ENCODE data around the gene PLA2G4A. TPM values are rescaled to one million over a fixed set of nuclear protein-coding genes. Genes with fewer than 3 reads are reported as not detected.

PLA2G4A gene
- polyA plus RNA-seq, 3 donors: 2.6 to 10.2 (median 6.0) TPM

DNA sequence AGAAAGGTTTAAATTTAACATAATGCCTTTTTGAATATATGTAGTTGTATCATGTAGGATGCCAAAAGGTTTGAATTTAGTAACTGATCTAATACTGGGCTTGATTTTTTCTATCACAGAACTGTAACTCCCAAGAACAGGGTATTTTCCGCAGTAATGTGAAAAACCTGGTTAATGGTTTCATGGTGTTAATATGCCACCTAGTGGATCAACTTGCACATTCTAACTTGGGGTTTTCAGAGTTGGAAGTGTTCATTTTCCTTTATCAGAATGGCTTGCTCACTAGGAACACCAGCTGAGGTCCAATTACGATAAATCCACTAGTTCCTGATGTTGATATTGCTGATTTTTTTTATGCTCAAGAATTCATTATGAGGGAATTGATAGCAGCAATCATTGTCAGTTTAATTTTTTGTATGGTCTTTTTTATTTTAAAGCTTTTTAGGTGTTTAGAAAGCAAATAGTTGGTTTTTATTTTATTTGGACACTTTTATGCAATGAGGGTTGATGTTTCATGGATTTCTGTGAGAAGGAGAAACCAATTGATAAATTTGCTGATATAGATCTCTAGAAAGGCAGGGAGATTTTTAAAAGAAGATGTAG, 157.2 kb downstream of the PLA2G4A start:
- no peak overlapping the region for H3K27ac ChIP-seq (ENCODE audit: low read depth, low read length)
- 6 to 14% (median 9%) methylated on average over 2 of the region's 2 CpGs for WGBS, 3 donors

DNA sequence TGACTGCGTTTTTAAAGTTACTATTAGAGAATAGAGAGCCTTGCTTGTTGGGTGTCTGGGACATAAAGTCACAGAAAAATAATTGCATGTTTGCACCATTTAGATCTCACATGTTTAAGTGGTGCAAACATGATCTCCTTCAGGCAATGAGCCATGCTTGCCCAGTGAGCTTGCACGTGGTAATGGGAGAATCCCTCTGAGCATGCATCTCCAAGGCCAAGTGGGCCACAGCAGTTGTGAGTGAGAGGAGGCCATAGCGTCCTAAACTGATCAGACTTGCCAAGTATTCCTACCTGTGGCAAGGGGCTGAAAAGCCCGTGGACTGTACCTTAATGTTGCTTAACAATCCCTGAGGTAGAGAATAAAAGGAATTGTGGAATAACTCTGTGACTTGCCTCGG, 158.3 kb downstream of the PLA2G4A start:
- no peak overlapping the region for H3K27ac ChIP-seq (ENCODE audit: low read depth, low read length)
- WGBS, 3 donors: 65 to 80% (median 74%) methylated on average over 5 of the region's 5 CpGs

DNA sequence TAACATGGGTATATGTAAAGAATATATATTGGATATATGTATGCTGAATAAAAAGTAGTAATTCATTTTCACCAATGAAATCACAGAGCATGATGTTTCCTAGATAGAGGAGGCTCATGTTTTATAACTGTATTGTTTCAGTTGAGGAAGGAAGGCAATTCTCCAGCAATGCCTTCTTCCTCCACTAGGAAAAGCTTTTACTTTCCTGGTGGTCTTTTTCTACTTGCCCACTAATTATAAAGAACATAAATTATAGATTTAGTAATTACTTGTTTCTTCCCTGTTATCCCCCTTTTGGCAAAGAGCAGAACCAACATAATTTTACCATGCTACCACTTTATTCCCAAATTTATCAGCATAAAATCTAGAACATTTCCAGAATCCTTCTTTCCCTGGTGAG, 159.0 kb downstream of the PLA2G4A start:
- no peak overlapping the region for H3K27ac ChIP-seq (ENCODE audit: low read depth, low read length)

DNA sequence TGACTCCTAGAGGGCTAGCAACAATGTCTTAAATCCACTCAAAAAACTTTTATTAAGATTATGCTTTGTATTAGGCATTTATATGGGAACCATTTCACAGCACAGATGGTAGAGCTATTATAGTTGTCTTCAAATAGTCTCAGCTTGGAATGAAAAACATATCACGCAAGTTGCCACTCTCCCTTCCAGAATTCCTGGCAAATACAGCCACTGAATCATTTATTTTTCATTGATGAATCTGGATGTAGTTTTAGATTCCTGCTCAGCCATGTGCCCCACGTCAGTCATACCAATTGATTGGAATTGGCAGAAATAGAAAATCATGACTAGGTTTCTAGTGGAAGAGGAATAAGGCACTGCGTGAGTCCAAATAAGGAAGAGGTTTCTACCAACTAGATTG, 165.2 kb downstream of the PLA2G4A start:
- 67 to 86% (median 85%) methylated on average over 3 of the region's 3 CpGs for WGBS, 3 donors
- H3K27ac ChIP-seq (ENCODE audit: low read depth, low read length): no peak overlapping the region

DNA sequence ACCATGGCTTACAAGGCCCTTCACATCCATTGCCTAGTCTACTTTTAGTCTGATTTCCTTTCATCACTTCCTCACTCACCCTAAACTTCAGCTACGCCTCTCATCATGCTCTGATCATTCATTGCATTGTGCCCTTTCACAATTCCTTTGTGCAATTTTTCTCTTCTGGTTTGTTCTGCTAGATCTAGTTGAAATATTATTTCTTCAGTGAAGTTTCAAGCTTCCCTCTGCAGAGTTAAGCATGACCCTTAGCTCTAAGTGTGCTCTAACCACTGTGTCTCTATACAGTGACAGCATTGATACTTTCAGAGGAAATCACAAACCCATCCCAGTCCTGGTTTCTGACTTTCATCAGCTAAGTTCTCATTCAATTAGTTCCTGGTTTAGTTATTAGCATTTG, 166.1 kb downstream of the PLA2G4A start:
- 64 to 90% (median 65%) methylated on average over 1 of the region's 1 CpG for WGBS, 3 donors
- no peak overlapping the region for H3K27ac ChIP-seq (ENCODE audit: low read depth, low read length)

DNA sequence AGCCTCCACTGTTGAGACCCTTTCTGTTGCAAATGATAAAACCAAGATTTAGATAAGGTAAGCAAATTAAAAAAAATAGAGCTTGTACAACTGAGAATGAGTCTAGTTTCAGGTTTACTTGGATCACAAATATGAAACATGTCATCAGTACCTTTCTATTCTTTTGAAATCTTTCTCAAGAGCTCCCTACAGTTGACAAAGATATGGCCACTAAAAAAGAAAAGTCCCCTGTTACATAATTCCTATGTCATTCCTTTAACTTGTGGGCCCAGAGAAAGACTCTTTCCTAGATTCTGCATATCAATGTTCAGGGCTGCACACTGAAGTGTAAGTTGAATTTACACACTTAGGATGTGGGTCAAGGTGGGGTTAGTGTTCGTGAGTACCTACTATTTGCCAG, 168.1 kb downstream of the PLA2G4A start:
- WGBS, 3 donors: 64 to 77% (median 76%) methylated on average over 1 of the region's 1 CpG
- H3K27ac ChIP-seq (ENCODE audit: low read depth, low read length): no peak overlapping the region

DNA sequence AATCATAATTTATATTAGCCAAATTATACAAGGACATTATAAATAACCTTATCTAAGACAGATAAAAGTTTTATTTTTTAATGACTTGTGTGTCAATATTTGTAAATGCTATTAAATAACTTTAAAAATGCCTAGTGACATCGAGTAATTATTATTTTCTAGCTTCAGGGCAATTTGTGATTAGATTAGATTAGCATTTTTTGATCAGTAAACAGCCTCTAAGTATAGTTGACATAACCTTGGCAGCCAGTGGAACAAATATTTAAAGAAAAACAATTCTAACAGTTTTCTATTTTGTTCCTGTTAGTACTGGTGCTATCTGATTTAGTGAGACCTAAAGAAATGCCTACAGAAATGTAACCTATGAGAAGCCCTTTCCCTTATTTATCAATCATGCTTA, 169.1 kb downstream of the PLA2G4A start:
- H3K27ac ChIP-seq (ENCODE audit: low read depth, low read length): no peak overlapping the region
- WGBS, 3 donors: 35 to 74% (median 68%) methylated on average over 1 of the region's 1 CpG

DNA sequence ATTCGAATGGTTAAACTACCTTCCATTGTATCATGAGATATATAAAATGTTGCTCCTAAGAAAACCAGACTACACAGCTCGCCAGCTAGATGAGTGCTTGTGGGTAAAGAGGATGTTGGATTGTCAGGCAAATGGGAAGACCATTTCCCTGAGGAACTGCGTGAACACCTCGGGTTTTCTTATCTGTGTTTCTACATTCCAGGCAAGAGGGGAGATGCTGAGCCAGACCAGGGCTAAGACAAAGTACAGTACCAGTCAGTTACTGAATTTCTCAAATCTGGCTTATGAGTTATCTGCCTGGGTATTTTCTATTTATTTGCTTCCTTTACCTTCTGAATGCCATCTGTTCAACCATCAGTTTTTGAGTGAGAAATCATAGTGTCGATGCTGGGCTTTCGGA, 170.8 kb downstream of the PLA2G4A start:
- no peak overlapping the region for H3K27ac ChIP-seq (ENCODE audit: low read depth, low read length)
- 77 to 83% (median 80%) methylated on average over 6 of the region's 6 CpGs for WGBS, 3 donors

DNA sequence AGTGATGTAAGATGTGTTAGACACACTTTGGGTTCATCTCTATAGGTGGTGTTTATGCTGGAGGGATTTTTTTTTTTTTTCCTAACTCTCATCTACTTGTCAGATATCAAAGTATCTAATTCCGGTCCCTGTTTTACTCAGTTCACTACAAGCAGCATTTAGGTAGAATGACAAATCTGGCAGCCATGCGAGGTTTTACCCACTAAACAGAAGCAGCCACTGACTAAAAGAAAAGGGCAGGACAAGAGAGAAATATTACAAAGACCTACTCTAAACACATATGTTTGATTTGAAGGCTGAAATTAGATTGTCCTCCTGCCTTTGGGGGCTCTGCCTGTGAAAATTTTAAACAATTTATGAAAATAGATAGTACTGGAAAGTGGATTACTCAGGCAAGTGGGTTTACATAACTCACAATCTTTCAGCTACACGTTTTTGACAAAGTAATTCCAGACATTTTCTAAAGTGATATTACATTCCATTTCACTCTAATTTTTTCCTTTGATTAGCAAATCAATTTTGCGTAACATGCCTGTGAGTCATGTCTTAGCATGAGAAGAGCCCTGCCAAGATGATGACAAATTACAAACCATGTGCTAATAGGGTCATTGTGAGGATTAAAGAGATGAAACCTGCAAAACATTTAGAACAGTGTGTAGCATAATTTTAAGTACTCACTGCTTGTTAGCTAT, 172.6 kb downstream of the PLA2G4A start:
- WGBS, 3 donors: 54 to 59% (median 58%) methylated on average over 4 of the region's 4 CpGs
- no peak overlapping the region for H3K27ac ChIP-seq (ENCODE audit: low read depth, low read length)

DNA sequence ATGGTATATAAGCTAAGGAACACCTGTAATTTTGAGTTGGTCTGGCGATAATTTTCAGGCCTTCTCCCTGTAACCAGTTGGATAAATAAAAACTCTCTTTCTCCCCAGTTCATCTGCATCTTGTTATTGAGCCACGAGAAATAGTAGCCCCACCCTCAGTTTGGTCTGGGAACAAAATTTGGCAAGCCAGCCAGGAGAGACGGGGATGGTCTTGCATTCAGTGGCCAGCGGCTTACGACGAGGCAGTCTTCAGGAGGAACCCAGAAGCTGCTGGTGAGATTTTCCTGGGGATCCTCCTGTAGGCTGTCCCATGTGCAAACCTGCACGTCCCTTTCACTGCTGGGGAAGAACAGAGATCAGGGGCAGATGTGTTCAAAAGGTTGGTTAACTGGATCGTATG, 174.6 kb downstream of the PLA2G4A start:
- 88 to 91% (median 90%) methylated on average over 8 of the region's 8 CpGs for WGBS, 3 donors
- H3K27ac ChIP-seq (ENCODE audit: low read depth, low read length): no peak overlapping the region

DNA sequence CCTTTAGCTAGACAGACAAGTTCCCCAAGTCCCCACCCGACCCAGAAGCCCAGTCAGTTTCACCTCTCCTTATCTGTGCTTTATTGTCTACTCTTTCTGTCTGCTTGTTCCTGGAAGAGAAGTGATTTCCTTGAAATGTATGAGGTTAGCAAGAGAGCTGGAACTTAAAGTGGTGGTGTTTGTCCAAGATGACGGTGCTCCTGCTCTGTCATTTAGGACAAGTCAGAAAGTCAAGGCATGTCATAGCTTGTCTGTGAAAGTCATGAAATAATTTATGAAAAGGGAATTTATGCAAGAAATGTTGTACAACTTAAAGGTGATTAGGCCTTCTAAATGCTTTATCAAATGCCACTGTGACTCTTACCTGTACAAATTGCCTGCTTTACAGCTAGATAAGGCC, 178.1 kb downstream of the PLA2G4A start:
- WGBS, 3 donors: 66 to 78% (median 77%) methylated on average over 2 of the region's 2 CpGs
- no peak overlapping the region for H3K27ac ChIP-seq (ENCODE audit: low read depth, low read length)

DNA sequence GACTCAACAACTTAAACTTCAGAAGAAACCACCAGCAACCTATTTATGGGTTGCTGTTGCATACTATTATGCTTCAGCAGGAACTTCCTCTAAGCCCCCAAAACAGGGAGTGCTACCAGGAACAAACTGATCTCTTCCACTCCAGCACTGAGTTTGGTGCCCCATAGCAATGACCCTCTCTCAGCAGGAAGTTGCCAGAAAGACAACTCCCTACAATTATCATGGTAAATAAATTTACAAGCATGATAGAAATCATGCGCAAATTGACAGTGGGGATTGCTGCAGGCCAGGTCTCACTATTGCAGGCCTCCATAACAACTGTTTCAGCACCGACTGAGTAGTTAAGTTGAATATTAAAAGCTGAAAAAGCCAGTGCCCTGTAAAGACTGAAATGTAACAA, 180.6 kb downstream of the PLA2G4A start:
- no peak overlapping the region for H3K27ac ChIP-seq (ENCODE audit: low read depth, low read length)
- 75 to 84% (median 83%) methylated on average over 2 of the region's 2 CpGs for WGBS, 3 donors

DNA sequence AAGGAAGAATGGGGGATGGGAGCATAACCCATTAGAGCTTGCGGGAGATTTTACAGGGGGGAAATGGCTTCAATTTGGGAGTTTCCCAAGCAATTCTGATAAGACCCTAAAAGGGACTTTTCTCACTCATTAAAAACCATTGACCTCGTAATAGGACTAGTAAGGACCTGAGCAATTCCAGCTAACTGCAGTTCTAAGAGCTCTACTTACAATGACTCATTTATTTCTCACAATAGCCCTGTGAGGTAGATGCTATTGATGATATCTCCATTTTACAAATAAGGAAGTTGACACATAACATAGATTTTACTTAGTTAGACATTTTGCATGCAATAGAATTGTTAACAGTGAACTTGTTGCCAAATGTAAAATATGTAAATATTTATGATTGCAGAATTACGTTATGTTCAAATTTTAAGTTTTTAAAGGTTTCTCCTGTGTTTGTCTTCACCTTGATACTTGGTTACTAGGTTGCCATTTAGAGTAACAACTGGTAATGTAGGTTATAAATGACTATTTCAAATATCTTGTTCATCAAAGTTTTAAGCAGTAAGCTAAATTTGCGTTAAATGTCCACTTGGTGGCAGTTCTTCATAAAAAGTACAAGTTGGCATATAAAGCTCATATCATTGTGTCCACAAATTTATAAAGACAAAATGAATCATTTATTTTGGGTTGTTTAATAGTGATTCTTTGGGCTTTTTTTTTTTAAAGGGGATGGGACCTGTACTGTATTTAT, 182.0 kb downstream of the PLA2G4A start:
- no peak overlapping the region for H3K27ac ChIP-seq (ENCODE audit: low read depth, low read length)
- WGBS, 3 donors: 76 to 89% (median 82%) methylated on average over 4 of the region's 4 CpGs

DNA sequence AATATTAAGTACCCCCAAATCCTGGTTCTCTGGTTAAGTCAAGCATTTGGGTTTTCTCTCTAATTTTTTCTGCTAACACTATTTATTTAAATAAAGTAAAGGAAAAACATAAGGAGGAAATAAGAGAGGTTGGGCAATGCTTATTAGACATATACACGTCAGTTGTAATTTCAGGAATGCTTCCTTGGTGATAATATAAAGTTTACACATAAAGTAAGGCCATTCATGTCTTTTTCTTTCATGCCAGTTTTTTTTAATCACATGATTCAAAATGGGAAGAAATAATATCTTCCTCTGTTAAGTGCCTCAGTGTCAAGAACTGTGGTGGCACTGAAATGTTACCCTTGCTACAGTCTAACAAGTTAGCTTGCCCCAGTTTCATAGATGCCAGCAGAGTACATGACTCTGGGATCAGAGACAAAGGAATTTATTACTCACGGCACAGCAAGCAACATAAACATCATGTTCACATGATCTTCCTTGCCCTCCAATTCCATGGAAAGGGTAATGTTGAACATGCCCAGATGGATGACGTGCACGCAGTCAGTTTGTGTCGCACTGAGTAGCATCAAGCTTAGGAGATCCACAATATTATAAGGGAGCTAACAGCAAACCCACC, 184.9 kb downstream of the PLA2G4A start:
- WGBS, 3 donors: 83 to 88% (median 85%) methylated on average over 5 of the region's 5 CpGs
- H3K27ac ChIP-seq (ENCODE audit: low read depth, low read length): no peak overlapping the region

DNA sequence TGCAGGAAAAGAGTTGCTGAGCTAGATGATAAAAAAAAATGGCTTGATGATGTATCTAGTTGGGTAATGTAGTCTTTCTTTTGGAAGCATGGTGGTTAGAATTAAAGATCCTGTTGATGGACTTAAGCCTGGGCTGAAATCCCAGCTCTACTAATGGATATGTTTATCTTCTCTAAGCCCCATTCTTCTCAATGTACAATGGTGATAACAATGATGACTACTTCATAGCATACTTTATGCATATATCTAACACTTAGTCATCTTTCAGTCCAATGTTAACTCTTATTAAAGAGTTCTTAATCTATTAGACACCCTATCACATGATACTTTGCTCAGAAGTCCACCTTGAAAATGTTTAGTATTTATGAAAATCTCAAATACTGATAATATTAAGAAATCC, 189.5 kb downstream of the PLA2G4A start:
- no peak overlapping the region for H3K27ac ChIP-seq (ENCODE audit: low read depth, low read length)

DNA sequence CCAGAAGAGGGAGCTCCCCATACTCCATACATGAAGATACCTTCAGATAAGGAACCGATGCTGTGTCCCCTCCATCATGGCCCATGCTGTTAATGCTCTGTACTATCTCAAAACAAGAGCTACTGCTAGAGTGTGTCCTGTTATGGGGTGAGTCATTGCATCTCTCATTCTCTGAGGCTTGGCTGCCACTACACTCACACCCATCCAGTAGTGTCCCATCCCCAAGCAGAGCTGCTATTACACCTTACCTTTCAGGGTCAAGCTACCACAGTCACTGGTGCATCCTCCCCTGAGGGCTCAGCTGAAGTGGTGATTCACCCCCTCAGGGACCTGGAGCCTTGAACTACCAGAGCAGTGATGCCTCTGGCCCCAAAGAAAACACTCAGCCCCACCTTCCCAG, 198.5 kb downstream of the PLA2G4A start:
- 71 to 100% (median 91%) methylated on average over 1 of the region's 1 CpG for WGBS, 3 donors
- no peak overlapping the region for H3K27ac ChIP-seq (ENCODE audit: low read depth, low read length)

DNA sequence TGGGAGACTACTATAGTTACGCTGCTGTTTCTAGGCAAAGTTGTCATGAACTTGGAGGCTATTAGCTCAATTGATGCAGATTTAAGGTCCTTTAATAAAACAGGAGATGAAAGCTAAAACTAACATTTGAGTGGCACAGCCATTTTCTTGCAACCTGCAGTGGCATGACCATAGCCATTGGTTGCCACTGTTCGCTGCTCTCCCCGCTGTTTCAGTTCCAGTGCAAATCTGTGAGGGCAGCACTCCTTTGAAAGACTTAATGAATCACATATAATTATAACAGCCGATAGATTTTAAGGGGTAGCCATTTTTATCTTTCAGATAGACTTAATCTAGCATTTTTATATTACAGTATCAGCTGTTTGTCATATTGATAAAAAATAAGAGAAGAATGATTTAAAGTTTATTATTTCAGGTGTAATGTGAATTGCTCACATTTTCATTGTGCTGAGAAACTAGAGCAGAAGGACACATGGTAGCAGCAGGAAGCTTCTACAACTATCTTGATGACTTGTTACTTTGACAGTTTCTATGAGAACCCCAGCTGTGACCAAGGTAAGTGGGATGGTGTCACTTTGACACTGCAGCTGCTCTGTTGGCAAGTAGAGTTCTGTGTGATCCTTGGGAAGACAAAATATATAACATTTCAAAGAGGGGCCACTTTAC, 203.7 kb downstream of the PLA2G4A start:
- H3K27ac ChIP-seq (ENCODE audit: low read depth, low read length): no peak overlapping the region
- 86 to 93% (median 91%) methylated on average over 4 of the region's 4 CpGs for WGBS, 3 donors

DNA sequence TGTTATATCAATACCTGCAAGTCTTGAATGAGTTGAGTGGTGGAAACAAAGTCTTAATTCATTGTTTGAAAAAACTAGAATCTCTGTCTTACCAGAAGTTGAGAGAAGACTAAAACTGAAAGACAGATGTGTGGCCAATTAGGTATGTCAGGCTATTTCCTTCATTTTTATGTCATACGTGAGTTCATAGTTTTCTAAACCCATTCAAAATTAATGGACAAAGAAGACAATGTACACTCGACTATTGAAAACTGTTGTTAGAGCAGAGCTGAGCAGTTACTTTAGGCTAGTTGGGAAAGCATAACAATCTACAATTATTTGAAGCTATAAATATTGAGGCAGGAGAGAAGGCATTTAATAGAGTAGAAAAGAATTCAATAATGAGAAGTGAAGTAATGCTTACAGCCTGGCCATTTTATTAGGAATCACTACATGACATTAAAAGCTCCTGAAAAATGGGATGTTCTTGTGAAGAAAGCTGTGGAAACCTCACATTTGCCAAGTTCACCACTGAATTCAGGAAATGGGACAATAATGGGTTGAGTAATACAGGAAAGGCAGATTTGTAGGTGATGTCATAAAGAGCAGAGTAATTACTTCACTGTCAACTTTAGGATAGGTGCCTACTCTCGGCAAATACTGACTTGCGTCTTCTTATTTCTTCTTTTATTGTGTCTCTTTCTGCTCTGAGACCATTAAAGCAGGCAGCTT, 204.4 kb downstream of the PLA2G4A start:
- 64 to 78% (median 69%) methylated on average over 4 of the region's 4 CpGs for WGBS, 3 donors
- no peak overlapping the region for H3K27ac ChIP-seq (ENCODE audit: low read depth, low read length)

Measured in adipose tissue (tissue), 3 donors.